Glomerular visceral epithelial cell (primary cell): Measurements from ENCODE around the gene ABL2.

Experiments used
- DNase-seq: peaks from one replicate; pipeline ENCODE4 v3.0.0-alpha.2; 2016; ENCODE audit errors: extremely low spot score

Gene ABL2

DNA sequence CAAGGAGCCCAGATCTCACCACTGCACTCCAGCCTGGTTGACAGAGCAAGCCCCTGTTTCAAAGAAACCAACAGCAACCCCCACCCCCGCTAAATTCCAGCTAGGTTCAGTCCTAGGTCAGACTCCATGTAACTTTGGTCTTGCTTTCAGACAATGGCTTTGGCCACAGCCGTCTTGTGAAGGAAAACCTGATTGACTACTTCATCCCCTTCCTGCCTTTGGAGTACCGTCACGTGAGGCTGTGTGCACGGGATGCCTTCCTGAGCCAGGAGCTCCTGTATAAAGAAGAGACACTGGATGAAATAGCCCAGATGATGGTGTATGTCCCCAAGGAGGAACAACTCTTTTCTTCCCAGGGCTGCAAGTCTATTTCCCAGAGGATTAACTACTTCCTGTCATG, 134.7 kb downstream of the ABL2 start:
- DNase-seq: no peak

DNA sequence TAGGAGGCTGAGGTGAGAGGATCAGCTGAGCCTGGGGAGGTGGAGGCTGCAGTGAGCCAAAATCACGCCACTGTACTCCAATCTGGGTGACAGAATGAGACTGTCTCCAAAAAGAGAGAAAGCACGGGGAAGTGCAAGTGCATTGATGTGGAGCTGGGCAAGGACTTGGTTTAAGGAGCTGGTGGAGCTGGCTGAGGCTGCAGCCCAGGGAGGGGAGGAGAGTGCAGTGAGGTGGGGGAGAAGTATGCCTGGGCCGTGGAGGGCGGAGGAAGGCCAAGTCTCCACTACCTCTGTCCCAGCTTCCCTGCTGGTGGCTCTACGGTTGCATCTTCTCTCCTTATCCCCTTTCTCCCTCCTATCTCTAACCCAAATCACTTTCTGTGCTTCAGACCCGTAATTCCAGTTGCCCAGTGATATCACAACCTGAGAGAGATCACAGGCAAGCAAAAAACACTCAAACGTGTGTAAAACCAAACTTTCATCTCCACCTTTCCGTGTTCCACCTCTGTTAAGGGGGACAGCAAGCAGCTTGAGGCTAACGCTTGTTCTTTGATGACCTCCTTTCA, 136.5 kb downstream of the ABL2 start:
- DNase-seq: no peak

DNA sequence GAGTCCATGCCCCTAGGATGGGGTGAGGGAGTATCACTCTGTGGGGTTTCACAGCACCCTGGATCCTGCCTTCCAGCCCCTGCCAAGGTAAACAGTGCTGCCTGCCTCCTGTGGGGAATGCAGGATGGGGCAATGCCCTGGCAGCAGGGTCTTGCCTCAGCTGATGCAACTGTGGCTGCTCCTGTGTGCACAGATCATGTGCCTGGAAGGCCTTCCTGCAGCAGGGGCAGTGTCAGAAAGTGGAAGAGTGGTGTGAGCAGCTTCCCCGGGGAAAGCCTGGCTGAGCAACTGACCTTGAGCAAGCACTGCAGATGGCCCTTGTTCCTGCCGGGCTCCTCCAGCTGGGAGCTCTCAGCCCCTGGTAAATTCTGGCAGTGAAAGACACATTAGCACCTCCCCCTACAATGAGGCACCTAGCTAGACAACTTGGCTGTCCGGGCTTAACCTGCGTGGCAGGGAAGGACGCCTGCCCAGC, 137.7 kb downstream of the ABL2 start:
- DNase-seq: no peak

DNA sequence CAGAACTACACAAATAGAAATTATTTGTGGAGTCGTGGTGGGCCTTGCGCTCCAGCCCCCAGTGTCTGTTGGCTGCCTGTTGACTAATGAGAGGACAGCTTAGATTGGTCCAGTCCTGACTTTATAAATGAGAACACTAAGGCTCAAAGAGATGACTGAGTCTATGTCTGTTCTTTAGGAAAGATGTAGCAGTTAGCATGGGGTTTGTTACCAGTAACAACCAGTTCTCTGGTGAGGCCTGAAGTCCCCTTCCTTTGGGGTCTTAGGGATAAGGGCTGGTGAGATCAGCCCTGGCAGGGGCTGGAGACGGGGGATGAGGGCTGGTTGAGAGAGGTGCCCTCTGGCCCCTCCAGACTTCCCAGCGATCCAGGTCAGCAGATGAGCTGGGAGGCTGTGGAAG, 138.6 kb downstream of the ABL2 start:
- no peak for DNase-seq

DNA sequence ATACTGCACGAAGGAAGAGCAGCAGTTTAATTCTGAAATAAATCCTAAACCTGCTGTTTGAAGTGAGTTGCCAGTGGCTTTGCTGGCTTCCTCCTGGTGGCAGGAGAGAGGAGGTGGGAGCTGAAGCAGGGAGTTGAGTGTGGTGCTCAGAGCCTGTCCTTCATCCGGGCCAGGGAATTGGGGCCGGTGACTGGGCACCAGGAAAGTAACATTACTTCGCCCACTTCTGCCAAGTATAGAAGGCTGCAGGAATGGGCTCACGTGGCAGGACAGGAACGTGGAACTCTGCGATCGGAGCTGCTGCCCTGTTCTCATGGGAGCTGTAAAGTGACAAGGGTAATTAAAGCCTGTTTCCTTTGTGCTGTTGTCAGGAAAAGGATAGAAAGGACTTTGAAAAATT, 139.0 kb downstream of the ABL2 start:
- no peak for DNase-seq

DNA sequence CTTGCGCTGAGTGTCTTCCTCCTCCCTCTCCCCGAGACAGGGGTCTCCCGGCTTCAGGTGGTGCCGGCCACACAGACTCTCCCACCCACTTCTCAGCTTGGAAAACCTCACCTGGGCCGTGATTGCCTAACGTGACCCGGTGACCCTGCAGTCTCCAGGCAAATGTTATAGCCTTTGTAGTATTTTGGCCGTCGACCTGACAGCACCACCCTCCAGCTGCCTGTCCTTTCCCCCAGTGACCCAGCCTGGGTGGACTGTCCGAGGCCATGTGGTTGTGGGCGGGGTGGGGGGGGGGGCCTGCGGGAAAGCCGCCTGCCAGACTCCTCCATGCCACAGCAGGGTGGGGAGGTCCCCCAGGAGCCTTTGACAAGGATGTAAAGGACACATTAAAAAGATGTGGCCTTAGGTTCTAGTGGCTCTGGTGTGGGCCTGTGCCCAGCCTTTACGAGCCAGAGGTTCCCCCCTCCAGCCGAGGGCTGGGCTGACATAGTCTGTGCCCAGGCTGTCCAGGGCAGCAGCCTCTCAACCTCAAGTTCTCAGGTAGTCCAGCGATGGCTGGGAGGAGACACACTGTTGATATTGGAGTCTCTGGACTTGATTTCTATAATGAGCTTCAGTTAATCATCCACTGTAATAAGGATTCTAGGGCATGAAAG, 139.5 kb downstream of the ABL2 start:
- no peak for DNase-seq

DNA sequence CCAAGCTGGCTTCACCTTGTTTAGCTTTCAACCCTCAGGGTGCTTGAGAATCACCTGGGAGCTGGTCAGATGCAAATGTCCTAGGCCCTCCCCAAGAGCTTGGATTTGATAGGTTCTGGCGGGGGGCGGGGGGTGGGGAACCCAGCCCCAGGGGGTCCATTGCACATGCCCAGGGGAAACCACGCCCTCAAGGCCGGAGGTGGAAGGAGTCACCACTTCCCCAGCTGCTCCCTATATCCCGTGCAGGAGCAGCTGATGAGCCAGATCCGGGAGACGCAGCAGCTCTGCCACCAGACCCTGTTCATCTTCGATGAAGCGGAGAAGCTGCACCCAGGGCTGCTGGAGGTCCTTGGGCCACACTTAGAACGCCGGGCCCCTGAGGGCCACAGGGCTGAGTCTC, 141.8 kb downstream of the ABL2 start:
- no peak for DNase-seq

DNA sequence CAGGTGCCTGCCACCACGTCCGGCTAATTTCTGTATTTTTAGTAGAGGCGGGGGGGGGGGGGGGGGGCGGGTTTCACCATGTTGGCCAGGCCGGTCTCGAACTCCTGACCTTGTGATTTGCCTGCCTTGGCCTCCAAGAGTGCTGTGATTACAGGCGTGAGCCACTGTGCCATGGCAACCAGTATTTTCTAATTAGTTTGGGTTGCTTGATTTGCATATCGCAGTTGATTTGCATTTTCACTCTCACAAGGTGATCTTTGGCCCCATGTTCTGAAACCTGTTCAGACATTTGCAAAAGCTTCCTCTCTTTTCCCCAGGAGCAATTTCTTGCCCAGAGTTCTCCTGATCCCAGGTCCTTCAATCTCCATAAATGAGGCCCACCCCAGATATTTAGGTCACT, 145.9 kb downstream of the ABL2 start:
- no peak for DNase-seq

DNA sequence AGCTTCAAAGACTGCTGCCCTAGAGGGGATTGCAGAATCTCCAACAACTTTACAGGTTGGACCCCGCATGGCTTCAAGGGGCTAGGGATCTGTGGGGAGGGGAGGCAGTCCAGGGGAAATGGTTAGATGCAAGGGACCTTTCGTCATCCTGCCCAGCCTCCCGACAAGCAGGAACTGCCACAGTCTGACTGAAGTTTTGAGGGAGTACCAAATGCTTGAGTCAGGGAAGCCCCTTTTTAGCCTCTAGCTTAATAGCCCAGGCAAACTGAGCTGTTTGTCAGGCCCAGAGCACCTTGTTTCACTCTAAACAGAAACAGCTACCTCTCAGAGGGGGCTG, 146.5 kb downstream of the ABL2 start:
- DNase-seq: no peak

DNA sequence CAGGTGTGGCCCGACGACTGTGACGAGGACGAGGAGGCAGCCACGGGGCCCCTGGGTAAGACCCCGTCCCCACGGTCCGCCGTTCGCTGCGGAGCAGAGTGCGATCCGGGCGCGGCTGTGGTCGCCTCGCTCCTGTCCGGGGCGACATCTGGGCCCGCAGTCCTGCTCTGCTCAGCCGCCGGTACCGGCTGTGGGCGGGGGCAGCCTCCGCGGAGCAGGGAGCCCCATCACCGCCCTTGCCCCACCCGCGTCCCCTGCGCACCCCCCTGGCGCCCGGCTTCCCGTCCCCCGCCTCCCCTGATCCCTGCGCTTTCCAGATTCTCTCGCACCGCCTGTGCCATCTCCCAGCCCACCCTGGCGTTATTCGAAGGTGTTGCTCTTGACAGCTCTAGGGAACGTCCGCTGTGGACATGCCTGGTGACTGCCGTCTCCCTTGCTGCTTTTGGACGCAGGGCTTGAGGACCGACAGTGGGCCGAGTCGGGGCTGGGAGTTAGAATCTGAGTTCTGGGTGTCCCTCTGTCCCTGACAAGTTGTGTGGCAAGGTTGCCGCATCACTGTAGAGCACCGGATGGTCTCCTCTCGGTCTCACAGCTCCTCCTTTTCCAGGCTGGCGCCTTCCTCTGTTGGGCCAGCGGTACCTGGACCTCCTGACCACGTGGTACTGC, 147.0 kb downstream of the ABL2 start:
- DNase-seq: peak; percentile 41

DNA sequence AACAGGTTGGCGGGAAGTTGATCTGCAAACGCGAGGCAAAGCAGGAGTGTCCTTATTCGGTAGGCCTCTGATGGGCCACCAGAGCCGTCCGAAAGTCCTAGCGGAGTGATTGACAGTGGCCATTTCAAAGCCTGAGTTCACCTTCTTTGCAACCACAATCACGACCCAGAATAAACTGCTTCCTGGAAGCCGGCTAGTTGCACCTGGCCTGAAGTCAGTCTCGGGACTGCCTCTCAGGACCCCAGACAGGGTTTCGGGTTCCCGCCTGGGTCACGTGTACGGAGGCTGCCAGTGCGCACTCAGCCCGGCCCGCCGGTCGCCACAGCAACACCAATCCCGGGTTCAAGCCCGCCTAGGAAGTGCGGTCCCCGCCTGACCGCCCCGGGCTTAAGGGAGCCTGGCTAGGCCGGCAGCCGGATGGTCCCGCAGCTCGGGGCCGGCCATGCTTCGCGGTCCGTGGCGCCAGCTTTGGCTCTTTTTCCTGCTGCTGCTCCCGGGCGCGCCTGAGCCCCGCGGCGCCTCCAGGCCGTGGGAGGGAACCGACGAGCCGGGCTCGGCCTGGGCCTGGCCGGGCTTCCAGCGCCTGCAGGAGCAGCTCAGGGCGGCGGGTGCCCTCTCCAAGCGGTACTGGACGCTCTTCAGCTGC, 147.7 kb downstream of the ABL2 start, which contains the start of gene TOR3A:
TSS of gene TOR3A (plus strand) at position 384 of the 646 bp plus-strand sequence. CDS start at position 443, 59 bp downstream.
- DNase-seq: peak; percentile 92

DNA sequence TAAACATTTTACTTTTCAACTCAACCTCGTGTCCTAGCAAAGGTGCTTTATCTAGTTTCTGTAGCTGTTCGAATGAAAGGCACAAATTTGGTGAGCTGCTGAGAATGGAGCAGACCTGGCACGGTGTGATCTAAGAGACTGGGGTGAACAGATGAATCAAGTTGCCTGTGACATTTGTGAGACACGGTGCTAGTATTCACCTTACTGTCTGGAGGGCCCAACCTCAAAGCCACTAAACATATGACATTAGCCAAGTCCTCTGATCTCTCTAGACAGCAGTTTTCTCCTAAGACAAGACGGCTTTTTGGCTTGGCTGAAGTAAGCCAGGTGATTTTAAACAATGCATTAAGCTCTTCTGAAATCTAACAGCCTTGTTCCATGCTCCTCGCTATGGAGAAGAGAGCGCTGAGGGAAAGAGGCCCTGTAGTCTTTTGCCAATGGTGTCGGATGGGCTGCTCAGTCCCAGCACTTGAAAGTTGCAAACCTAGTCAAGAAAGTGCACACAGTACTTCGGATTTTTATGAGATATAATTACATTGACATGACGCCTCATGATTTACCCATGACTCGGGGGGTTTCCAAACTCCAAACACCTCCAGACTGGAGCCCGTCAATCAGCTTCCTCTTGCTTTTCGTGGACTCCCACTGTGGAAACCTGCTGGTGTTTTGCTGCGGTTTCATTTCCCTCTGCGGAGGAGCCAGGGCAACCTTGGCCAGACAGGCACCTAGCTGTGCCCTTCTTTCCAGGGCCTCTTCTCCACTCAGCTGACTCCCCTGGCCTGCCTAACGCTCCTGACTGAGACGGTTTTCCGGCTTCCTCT, 148.4 kb downstream of the ABL2 start:
- DNase-seq: no peak

DNA sequence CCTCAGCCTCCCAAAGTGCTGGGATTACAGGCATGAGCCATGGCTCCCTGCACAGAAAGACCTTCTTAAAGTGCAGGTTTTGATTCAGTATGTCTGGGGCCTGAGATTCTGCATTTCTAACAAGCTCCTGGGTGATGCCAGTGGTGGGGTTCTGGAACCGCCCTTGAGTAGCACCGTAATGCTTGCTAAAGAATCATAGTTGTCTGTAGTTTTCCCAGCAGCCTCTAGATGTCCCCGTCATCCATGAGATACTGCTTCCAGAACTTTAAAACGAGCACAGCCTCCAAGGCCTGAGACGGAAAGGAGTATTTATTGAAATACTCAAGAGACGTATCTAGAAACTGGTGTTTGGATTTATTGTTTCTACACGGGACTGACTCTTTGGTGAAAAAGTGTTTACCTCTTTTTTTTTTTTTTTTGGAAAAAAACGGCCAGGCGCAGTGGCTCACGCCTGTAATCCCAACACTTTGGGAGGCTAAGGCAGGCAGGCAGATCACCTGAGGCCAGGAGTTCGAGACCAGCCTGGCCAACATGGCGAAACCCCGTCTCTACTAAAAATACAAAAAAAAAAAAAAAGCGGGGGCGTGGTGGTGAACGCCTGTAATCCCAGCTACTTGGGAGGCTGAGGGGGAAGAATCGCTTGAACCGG, 150.2 kb downstream of the ABL2 start:
- DNase-seq: peak; percentile 78

DNA sequence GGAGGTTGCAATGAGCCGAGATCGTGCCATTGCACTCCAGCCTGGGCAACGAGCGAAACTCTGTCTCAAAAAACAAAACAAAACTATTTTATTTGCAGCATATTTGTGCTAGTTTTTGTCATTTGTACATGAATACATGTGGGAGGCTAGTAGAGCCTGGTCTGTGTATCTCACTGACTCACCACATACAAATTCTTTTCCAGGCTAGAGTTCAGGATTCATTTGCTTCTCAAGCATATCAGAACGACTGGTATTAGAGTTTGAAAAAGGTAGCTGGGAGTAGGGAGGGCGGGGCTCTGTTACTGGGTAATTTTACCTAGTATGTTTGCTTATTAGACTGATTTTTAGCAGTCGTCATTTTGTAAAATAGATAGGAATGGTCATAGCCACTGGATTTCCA, 152.1 kb downstream of the ABL2 start:
- no peak for DNase-seq

DNA sequence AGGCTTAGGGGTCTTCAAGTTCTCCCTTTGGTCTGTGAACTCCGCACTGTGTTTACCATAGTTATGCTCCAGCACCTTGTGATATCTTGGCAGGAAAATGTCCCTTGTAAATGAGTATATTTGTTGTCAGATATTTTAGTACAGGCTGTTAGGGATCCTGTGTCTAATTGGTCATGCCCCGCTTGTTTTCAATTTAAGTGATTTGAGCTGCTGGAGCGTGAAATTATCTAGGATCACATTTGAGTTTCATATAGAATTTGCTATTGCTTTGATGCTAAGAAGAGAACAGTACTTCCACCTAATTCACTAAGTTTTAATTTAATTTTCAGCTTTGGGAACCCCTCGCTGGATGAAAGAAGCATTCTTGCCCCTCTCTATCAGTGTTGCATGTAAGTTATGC, 163.0 kb downstream of the ABL2 start:
- DNase-seq: no peak

DNA sequence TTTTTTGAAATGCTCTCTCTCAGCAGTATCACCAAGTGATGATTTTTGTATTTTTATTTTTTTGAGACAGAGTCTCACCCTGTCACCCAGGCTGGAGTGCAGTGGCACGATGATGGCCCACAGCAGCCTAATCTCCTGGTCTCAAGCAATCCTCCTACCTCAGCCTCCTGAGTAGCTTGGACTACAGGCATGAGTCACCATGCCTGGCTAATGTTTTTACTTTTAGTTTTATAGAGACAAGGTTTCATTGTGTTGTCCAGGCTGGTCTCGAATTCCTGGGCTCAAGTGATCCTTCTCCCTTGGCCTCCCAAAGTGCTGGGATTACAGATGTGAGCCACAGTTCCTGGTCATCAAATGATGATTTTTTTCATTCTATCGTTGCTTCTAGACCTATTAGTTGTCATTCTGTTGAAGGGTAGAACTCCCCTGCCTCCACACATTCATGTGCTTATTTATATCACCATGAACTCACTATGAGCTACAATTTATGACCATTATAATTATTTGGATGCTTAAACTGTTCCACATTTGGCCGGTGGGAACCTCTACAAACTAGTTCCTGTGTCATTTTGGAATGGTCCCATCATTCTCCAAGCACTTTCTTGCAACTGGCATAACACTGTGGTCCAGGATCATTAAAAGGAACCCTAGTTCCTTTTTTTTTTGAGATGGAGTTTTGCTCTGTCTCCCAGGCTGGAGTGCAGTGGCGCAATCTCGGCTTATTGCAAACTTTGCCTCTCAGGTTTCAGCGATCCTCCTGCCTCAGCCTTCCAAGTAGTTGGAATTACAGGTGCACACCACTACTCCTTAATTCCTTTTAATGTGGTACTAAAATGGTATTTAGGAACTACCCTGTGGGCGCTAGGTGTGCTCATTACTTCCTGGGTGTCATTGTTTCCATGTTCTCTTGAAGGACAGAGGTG, 167.9 kb downstream of the ABL2 start:
- DNase-seq: no peak

DNA sequence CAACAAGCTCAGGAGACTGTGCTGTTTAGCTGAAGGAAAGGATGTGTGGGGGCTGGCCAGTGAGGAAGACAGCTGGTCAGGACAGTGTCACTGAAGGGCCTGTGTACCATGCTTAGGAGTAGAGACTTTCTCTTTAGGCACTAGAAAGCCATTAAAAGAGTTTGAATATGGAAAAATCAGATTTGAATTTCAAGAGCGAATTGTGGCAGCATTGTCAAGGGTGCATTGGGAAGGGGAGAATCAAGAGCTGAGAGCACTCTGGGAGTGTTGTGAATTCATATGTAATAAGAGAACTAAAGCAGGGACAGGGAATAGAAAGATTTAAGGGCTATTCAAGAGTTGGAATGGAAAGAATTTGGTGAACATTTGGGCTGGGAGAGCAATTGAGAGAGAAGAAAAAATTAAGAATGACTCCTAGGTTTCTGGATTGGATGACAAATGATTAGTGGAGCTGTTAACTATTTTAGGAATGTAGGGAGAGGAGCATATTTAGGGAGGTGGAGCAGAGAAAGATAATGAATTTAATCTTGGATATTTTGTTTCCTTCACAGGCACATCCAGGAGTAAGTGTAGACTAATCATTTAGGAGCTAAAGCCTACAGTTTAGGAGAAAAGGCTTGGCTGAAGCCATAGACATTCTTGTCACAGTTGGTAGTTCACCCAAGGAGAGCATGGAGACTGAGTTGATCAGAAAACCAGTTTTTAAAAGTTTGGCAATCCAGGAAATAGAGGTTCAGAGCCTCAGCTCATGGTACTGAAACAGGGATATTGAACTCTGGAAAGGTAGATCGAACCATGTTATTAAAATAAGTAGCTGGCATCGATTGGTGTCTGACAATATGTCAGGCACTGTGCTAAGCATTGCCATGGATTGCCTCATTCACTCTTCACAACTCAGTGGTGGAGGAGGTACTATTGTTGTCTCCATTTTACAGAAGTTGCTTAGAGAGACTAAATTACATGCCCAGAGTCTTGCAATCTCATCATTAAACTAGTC, 170.7 kb downstream of the ABL2 start:
- no peak for DNase-seq

DNA sequence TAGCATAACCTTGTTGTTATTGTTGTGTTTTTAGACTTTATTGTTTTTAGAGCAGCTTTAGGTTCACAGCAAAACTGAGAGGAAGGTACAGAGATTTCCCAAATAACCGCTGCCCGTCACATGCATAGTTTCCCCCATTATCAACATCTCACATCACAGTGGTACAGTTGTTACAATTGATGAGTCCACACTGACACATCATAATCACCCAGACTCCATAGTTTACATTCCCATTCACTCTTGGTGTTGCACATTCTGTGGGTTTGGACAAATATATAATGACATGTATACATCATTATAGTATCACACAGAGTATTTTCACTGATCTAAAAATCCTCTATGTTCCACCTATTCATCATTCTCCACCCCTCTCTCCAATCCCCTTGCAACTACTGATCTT, 173.5 kb downstream of the ABL2 start:
- DNase-seq: no peak

DNA sequence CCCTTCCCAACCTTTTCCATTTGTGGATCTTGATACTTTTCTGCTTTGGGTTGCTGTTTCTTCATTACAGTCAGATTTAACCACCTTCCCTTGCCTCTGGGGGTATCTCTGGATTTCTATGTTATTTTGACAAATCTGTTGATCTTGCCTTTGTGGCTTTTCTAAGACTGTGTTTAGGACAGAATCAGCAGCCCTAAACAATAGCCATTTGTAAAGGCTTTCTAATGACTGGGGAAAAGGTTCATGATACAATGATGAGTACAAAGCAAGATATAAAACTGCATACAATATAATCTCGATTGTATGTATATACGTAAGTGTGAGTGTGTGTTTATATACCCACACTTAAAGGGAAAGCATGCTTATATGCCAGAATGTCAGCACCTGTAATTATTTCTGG, 176.0 kb downstream of the ABL2 start:
- DNase-seq: no peak
